ENCODE measurements around the gene WDR5.
A peak's percentile ranks its signal among the peaks of the same experiment; 100 is the strongest.

The WDR5 gene

DNA sequence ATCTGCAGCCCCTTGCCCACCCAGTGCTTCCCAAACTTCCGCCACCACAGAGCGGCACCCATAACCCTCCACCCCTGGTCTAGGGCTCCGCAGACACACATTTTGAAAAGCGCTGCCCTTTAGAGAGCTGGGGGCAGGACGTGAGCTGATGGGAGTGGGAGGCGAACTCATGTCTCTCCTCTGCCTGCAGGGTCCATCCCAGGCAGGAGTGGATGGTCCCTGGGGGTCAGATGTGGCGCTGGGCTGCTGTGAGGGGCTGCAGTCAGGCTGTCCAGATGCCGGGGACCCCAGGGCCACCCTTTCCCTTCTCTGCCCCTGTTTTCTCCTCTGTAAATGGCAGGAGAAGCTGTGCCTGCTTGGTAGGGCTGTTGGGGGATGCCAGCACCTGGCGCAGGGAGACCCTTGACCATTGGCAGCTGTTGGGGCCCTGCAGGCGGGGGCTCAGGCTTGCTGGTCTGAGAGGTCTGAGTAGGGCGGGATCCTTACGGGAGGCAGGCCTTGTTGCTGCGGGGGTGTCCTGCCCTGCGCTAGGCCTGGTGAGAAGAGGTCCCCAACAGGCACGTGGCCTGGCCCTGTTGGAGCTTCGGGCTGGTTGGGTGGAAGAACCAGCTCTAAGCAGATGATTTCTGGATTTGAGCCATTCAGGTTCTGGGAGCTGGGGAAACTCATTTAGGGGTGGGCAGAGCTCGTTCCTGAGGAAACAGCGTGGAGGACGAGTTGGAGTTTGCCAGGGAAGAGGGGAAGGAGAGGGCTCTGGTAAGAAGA lies 38.8 kb downstream of the WDR5 start:
- DNase-seq, result no peak

DNA sequence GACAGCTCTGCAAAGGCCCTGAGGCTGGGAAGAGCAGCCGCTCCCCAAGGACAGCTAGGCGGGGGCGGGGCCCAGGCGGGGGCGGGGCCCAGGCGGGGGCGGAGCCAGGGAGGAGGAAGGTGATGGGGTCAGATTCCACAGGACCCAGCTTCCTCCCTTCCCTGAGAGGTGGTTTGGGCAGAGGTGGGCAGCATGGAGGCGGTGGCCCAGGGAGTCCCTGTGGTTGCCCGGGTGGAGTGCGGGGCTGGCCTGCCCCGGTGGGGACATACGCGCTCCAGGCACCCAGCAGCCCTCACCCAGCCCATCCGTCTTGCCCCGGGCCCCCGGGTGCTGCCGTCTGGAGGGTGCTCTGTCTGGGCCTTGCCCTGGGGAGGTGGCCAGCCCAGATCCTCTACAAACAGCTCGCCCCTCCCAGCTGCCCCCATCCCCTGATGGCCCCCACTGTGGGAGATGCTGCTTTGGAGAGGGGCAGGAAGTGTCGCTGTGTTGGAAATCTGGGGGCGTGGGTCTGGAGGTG lies 39.5 kb downstream of the WDR5 start:
- DNase-seq, result no peak

DNA sequence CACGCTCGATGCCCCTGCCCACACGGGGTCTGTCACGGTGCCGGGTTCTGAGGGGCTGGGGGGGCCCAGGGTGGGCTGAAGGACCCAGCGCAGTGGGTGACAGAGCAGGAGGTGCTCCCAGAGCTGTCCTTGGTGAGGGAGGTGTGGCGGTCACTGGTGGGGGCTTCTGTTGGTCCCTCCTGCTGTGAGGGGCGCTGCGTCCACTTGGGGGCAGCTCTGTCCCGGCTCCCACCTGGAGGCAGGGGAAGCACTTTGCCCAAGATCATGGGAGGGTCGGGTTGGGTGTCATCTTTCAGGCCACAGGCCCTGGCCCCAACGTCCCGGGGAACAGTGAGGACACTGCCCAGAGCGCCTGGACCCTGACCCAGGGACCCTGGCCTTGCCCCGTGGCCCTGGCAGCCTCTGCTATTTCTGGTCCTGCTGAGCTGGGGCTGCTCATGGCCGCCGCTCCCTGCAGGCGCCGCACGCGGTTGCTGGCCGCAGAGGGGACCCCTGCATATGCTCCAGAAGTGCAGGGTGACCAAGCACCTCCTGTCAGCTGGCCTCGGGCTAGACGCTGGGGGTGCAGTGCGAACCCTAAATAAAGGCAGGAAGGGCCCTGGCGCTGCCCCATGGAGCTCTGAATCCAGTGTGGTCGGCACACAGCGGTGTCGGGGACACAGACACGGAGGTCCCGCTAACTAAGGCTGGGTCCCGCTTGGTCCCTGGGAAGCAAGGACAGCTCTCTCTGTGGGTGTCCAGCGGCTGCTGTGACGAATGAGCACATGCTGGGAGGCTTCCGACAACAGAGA lies 40.1 kb downstream of the WDR5 start:
- no peak for DNase-seq

DNA sequence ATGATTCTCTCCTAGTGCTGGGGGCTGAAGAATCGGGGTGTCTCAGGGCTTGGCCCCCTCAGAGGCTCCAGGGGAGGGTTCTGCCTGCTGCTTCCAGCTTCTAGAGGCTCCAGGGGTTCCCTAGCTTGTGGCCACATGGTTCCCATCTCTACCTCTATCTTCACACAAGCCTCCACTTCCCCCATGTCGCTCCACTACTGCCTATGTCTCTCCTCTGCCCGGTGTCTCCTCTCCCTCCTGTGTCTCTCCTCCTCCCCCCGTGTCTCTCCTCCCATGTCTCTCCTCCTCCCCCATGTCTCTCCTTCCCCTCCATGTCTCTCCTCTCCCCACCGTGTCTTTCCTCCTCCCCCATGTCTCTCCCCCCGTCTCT lies 40.7 kb downstream of the WDR5 start:
- DNase-seq, result no peak

DNA sequence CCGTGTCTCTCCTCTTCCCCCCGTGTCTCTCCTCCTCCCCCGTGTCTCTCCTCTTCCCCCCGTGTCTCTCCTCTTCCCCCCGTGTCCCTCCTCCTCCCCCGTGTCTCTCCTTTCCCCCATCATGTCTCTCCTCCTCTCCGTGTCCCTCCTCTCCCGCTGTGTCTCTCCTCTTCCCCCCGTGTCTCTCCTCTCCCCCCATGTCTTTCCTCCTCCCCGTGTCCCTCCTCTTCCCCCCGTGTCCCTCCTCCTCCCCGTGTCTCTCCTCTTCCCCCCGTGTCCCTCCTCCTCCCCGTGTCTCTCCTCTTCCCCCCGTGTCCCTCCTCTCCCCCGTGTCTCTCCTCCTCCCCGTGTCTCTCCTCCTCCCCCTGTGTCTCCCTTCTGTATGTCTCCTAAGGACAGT lies 41.3 kb downstream of the WDR5 start:
- no peak for DNase-seq

DNA sequence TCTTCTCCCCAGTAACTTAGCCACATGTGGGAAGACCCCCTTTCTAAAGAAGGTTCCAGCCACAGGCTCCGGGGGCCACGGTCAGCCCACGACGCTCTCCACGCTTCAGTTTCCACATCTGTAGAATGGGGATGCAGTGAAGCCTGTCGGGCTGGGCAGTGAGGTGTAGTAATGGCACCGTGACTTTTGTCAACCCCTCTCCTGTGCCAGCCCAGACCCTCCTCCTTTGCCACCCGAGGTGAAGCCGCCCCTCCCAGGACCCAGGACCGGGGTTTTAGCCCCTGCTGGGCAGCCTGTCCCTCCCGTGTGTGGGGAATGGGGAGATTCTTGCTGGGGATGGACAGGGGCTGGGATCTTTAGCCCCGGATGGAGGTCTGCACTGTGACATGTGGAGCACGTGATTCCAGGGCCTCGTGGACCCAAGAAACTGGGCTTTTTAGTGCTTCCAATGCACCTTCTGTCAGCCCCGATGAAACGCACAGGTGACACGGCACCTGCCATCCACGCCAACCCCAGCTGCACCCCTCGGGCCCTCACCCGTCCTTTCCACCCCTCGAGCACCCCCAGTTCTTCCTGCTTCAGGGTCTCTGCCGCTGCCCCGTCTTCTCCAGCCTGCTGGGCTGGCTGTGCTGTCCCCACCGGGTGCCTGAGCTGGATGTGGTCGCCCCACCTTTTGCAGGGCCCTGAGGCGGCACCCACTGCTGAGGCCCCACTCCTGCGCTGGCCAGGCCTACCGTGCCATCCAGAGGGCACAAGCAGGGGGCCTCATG lies 41.9 kb downstream of the WDR5 start:
- no peak for DNase-seq

DNA sequence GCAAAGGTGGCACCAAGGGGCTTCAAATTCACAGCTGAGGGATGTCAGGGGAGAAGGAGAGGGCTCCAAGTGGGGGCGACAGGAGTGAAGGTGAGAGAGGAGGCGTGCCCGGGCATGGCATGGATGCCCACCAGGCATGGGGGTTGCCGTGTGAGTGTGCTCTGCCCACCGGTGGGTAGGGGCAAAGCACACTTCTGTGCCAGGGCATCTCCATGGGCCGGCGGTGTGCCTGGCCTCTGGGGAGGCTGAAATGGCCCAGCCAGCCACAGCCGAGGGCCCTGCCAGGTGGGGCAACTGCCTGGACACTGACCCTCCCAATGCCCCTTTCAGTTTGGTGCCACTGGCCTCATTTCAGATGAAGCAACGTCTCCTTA lies 42.5 kb downstream of the WDR5 start:
- no peak for DNase-seq

DNA sequence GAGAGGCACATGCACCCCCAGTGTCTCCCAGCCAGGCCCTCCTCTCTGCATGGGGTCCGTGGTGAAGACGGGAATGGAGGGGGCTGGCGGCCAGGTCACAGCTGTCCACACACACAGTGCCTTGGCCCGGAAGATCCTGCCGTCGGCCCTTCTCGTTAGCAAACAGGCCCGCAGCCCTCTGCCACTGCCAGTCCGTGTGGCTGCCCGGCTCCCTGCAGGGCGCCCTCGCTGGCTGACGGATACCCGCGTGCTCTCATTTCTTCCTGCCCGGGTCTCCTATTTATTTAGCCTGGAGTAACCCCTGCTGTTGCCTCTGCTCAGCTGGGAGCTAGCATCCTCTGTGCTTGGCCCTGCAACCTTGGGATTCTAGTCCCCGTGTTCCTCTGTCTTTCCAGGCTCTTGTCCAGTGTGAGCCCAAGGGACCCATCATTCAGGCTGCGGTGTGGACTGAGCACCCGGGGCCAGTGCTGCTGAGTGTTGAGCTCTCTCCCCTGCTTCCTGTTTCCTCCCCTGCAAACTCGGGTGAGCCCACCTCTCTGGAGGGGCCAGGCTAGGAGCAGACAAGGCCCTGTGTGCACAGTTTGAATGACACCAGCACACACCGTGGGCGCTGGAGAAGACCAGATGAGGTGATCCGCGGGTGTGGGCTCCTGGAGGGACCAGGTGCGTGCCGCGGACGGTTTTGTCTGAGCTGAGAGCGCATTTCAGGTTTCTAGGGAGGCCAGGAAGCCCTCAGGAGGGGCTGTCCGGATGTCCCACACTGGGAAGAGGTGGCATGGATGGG lies 43.1 kb downstream of the WDR5 start:
- DNase-seq, result no peak

DNA sequence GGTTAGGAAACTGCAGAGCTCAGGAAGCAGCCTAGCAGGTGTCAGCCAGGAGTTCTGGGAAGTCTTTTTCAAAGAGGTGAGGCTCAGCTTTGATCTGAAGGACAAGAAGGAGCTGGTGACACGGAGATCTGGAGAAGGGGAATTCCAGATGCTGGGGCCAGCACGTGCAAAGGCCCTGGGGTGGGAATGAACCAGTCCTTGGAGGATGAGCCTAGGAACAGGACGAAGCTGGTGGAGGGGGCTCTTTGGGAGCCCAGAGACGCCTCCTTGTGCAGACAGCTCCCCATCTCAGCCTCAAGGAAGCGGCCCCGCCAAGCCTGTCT lies 43.7 kb downstream of the WDR5 start:
- no peak for DNase-seq

DNA sequence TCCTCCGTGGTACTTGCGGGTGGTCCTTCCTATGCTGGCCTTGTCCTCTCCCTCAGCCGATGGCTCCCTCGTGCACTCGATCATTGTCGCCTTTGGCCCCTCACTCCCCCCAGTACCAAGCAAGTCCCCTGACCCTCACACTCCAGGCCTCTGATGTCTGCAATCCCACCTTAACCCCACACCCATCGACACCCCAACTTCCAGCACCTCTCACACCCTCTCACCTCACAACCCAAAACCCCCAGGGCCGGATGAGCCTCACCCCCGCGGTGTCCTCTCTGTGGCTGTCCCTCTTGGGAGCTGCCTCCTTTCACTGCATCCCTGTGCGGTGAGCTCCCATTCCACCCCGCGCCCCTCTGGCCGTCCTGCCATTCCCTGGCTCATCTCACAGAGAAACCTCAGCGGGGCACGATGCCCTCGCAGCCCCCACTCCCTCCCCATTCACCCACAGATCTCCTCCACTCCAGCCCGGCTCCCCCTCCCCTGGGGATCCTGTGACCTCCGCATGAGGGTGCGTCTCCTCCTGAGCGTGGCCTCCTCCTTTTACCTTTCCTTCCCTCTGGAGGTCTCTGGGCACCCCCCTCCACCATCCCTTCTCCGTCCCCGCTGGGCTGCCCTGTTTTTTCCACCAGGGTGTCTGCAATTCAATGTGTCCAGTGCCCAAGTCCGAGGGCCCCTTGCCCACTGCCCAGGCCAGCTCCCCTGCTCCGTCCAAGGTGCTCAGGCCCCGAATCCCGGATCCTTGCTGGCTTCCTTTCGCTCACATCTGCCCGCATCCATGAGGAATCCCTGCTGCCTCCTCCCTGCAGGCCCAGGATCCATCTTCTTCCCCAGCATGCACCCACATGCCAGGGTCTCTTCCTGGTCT lies 44.3 kb downstream of the WDR5 start:
- no peak for DNase-seq

DNA sequence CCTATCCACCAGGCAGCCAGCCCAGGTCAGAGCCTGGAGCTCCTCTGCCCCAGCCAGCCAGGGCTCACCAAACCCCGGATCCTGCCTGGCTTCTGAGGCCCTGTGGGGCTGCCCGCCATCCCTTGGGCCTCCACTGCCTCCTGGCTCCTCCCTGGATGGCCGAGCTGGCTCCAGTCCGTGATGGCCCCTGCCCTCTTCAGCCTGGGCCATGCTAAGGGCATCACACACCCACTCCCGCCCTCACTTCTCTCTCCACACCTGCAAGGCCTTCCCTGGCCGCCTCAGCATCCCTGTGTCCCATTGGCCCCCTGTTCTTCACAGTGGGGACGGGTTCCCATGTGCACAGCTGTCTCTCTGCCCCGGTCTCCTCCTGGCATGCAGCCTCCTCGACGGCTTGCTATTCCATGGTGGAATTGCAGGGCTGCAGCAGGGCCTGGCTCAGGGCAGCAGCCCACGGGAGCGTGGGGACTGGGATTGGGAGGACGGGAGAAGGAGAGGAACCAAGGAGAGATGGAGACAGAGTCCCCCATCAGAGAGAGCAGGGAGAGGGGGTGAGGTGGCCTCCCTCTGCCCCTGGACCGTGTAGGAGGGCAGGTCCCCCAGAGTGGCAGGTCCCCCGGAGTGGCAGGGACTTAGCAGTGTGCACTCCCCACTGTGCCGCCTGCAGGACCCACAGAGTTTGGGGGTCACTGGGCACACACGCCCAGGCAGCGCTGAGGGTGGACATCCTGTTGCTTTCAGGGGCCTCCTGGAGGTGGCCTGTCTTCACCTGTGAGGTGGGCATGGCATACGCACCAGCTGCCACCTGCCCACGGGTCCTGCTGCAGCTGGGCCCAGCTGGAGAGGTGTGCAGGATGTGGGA lies 45.1 kb downstream of the WDR5 start:
- no peak for DNase-seq

DNA sequence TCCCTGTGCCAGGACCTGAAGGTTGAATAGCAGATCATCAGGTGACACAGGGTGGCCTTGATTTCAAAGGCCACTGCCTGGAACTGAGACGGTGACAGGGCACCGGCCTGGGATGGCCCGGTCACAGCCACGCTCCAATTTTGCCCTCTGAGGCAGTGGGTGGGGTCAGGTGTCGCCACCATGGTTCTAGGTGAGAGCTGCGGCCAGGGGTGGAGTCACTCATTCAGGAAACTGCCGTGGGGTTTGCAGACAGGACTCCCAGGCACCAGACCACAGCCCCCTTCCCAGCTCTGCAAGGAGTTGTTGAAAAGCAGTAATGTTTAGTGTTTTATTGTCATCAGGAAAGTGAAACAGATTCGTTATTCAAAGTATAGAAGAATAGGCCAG lies 45.8 kb downstream of the WDR5 start:
- no peak for DNase-seq

DNA sequence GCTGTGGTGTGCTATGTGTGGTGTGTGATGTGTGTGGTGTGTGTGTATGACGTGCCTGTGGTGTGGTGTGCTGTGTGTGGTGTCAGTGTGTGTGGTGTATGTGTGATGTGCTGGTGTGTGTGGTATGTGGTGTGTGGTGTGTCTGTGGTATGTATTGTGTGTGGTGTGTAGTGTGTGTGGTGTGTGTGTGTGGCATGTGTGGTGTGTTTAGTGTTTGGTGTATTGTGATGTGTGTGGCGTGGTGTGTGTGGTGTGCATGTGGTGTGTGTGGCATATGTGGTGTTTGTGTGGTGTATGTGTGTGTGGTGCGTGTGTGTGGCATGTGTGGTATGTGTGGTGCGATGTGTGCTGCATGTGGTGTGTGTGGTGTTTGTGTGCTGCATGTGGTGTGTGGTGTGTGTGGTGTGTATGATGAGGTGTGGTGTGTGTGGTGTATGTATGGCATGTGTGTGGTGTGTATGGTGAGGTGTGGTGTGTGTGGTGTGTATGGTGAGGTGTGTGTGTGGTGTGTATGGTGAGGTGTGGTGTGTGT lies 46.7 kb downstream of the WDR5 start:
- DNase-seq, result no peak

DNA sequence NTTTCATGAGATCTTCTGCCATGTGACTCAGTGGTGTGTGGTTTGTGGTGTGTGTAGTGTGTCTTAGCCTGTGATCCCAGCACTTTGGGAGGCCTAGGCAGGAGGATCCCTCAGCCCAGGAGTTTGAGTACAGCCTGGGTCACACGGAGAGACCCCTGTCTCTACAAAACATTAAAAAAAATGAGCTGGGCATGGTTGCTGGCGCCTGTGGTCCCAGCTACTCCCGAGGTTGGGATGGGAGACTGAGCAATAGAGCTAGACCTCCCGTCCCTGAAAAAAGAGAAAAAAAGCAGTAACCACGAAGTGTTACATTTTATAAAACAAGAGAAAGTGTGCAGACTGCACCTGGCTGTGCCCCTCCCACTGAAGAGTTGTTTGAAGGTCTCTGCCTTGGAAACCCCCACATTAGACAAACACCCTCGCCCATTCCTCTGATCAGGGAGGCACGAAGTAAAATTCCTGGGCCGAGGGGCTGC lies 49.7 kb downstream of the WDR5 start:
- peak in 1 of 3 experiments; percentile 14 for DNase-seq

DNA sequence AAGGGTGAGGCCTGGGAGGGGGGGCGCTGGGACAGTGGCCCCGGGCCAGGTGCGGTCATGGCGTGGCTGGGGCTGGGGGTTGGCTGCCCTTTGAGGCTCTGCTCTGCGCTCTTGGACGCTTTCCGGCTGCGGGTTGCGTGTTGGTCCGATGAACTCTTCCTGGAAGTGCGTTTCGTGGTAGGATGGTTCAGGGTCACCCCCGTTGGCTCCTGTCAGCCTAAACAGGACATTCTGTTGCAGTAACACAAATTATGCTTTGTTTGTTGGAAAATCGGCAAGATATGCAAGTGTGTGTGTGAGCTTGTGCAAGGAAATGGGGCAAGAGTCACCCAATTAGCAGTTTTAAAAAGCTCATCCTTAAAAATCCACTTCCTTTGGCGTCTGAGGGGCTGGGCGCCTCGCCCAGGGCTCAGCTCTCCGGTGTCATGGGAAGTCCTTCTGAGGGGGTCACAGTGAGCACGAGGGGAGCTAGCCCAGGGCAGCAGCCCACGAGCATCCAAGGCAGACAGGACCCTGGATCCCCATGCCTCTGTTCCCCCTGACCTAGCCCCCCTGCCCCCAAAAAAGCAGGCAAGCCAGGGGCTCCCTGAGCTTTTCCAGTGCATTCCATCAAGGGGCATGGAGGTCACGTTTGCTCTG lies 50.7 kb downstream of the WDR5 start:
- DNase-seq, result no peak

DNA sequence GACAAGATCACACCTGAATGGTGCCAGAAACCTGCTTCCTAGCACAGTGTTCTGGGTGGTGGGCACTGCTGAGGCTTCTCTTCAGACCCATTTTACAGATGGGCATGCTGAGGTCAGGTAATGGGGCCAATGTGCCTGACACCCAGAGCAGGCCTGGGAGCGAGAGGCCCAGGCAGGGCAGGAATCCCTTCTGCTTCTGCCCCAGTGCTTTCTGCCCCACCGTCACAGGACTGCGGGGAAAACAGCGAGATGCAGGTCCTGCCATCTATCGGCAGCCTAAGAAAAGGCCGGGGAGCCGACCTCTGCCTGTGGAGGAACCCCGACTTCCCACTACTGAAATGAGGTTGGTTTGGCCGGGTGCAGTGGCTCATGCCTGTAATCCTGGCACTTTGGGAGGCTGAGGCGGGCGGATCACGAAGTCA lies 51.2 kb downstream of the WDR5 start:
- no peak for DNase-seq

DNA sequence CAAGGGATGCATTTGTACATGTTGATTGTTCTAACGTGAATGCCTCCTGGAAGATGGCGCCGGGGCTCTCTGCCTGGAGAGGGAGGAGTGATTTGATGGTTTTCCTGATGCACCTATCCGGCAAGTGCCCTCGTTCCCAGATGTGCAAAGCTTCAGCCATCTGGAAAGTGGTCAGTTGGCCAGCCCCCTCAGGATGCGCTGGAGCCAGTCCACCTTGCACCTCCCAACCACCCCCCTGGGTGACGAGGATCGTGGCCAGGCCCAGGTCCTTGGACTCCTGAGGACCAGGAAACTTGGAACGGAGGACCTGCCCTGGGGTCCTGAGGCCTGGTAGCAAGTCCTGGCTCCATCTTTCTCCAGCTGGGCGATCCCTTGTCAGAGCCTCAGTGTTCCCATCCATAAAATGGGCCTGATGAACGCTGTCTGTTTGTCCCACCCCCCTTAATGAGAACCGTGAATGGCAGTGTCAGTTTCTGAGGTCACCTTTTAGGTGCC lies 52.1 kb downstream of the WDR5 start:
- DNase-seq, result no peak

DNA sequence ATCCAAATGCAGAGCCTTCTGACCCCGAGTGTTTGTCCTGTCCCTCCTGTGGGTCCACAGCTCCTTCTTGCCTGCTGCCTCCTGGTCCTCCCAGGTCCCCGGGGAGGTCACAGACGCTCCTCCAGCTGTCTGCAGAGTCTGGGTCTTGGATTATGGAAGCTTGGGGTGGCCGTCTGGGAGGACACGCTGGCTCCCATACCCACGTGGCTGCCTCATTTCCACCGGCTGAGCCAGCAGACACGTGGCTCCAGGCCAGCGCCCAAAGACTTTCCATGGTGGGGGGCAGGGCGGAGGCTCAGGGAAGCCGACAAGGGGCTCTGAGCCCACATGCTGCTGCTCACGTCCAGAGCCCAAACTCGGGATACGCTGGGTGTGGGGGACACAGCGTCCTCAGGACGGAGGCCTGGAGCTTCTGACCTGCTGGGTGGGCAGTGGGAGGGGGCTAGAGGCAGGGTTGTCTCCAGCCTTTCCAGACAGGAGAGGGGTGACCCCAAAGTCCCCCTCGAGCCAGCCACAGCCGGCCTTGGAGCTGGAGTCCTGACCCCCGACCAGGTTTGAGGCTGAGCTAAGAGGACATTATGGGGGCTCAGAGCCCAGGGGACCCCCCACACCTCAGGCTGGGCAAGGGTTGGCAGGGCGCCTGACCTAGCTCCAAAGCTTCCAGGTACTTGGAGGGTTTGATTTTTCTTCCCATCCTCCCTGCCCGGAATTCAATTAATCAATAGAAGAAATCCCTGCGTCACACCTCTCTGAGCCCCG lies 52.7 kb downstream of the WDR5 start:
- DNase-seq, result peak in 1 of 3 experiments; percentile 17

DNA sequence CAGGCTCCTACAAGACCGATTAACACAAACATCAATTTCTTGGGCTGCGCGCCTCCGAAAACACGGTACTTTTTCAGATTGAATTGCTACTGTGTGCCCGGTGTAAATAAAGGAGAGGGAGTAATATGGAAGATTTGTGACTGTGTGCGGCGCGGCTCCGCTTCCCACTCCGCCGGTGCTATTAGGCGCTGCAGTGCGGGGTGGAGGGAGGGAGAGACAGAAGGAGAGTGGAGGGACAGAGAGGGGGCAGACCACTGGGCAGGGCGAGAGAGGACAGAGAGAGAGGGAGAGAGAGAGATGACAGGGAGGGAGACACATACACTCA lies 53.2 kb downstream of the WDR5 start:
- peak in 2 of 3 experiments; percentile 59 to 77 for DNase-seq
